ENCODE data around the gene COL9A3.

The COL9A3 gene

DNA sequence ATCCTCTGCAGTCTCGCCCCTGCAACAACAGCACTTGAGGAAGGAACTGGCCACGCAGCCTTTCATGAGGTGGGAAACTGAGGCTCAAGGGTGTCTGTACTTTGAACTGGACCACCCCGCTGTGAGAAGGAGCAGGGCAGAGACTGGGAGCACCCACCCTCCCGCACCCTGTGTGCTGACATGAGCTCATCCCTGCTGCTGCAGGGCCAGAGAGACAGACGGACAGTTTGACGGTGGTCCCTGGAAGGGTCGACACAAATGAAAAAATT lies 37.5 kb upstream of the COL9A3 start:
- DNase-seq, result no peak

GRCh38 chr20:62780204-62780603 lies 36.6 kb upstream of the COL9A3 start:
- no peak for DNase-seq

GRCh38 chr20:62780696-62781095 lies 36.2 kb upstream of the COL9A3 start:
- DNase-seq, result no peak

DNA sequence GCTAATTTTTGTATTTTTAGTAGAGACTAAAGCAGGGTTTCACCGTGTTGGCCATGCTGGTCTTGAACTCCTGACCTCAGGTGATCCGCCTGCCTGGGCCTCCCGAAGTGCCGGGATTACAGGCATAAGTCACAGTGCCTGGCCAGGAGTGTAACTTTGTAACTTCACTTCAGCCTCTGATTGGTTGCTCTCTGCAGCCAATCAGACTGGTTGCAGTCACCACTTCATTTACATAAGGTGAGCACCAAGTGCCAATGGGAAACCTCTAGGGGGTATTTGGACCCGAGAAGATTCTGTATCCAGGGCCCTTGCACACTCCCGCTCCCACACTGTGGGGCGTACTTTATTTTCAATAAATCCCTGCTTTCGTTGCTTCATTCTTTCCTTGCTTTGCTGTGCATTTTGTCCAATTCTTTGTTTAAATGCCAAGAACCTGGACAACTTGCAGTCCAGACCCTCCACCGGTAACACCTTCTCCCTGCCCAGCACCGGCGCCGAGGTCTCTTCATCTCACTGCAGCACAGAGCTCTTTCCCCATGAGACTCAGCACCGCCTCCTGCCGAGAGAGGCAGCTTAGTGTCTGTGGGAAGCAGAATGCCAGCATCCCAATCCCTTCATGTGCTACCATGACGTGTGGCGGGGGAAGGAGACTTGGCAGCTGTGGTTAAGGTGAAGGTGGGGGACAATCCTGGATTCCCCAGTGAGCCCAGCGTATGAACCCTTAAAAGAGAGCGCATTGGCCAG lies 34.5 kb upstream of the COL9A3 start:
- no peak for DNase-seq

GRCh38 chr20:62782893-62783278 lies 34.0 kb upstream of the COL9A3 start:
- no peak for DNase-seq

DNA sequence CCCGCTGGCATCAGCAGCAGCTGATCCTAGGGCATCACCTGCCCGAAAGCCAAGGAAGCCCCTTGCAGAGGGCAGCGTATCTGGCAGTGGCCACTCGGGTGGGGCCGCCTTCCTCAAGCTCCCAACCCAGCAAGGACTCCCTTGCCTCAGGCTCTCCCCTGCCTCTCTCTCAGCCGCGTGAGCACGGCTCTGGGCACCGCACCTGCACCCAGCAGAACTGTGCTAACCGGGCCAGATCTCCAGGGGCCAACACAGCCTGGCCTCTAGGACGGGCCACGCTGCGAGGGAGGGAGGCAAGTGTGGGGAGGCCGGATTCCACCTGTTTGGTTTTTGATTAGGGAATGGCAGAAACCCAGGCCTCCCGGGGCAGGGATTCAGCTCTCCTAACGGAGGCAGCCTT lies 32.4 kb upstream of the COL9A3 start:
- DNase-seq, result no peak

DNA sequence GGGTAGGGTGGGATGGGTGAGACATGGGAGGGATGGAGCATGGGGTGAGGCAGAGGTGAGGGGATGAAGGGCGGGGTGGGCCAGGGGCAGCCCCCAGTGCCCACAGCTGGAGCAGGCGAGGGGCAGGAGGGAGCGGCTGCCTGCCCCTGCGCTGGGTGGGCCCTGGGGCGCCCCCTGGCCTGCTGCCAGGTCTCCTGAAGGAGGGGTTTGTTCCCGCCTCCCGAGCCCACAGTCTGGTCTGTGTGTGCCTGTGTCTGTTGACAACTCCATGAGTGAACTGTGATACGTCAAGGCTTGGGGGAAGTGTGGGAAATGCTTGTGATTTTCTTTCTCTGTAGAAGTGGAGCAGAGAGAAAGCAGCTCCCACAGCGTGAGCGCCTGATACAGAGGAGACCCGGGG lies 31.5 kb upstream of the COL9A3 start:
- DNase-seq, result no peak

DNA sequence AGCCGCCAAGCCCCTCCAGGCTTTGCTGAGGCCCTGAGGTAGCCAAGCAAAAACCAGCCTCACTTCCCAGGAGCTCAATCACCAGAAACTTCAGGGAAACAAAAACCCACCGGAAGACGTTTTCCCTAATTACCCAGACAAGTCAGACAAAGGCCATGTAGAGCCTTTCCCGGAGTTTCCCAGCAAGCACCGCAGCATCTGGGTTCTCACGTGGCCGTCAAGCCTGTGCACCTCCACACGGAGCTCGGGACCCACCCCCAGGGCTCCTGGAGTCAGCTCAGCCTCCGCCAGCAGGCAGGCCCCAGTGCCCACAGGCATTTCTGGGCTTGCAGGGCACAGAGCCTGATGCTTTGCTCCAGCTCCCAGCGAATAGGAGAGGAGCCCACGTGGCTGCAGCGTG lies 30.7 kb upstream of the COL9A3 start:
- DNase-seq, result no peak

GRCh38 chr20:62787321-62787720 lies 29.5 kb upstream of the COL9A3 start:
- DNase-seq, result peak; percentile 78

DNA sequence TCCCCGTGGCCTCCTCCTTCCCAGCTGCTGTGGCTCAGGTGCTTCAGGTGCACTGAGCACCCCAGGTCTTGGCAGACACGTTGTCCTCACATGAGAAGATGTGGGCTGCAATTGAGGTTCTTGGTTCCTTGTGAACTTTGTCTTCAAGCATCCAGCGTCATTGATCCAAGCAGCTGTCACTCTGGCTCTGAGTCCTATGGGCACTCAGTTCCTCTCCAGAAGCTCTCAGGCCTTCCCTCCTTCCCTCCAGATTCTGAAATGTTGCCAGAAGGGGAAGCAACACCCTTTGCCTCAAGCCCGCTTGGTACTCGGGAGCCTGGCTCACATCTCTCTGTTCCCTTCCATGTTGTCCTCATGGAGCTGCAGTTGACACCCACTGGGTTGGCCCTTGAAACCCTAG lies 29.0 kb upstream of the COL9A3 start:
- DNase-seq, result peak; percentile 36

- no peak for DNase-seq
Observed at GRCh38 chr20:62788607-62789006, 28.2 kb upstream of the COL9A3 start.

DNA sequence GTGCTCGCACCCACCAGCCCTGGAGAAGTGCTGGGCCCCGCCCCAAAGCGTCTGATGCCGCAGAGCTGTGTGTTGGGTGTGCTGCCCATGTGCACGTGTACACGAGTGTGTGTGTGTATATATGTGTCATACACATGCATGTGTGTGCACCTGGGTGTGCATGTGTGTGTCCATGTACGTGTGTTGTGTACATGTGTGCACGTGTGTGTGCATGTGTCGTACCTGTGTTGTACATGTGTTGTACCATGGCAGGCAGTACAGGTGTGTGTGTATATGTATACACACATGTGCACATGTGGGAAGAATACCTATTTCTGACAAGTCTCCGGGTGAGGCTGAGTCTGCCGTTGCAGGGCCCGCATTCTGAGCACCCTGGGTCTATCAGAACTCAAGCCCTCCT lies 26.8 kb upstream of the COL9A3 start:
- no peak for DNase-seq

GRCh38 chr20:62791301-62792181 lies 25.3 kb upstream of the COL9A3 start:
- peak; percentile 87 for DNase-seq

DNA sequence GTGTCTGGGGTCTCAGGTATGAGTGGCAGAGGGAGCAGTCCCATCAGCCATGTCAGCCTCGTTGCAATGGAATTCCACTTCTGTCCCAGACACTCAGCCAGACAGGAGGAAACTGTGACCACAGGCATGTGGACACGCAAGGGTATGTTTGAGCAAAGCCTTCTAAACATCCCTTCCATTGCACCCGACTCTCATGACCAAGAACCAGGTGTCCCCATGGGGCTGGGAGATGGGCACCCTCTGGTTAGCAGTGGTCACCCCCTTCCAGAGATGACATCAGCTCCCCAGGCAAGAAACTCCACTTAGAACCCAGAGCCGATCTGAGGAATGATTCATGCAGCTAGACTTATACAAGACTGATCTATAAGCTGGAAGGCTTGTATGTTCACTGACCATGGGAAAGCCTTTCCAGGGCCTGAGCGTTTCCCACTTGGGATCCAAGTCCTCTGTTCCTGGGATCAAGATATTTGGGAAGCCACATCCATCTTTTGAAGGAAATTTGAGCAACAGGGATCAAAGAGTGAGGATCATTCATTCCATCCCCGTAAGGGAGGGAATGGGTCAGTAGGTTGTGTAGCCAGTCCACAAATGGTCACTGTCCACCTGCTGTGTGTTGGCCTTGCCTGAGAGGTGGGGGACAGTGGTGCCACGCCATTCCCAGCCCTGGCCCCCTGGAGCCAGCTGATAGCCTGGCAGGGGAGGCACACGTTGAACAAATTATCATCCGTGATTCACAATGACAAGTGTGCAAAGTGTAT lies 24.5 kb upstream of the COL9A3 start:
- DNase-seq, result no peak

DNA sequence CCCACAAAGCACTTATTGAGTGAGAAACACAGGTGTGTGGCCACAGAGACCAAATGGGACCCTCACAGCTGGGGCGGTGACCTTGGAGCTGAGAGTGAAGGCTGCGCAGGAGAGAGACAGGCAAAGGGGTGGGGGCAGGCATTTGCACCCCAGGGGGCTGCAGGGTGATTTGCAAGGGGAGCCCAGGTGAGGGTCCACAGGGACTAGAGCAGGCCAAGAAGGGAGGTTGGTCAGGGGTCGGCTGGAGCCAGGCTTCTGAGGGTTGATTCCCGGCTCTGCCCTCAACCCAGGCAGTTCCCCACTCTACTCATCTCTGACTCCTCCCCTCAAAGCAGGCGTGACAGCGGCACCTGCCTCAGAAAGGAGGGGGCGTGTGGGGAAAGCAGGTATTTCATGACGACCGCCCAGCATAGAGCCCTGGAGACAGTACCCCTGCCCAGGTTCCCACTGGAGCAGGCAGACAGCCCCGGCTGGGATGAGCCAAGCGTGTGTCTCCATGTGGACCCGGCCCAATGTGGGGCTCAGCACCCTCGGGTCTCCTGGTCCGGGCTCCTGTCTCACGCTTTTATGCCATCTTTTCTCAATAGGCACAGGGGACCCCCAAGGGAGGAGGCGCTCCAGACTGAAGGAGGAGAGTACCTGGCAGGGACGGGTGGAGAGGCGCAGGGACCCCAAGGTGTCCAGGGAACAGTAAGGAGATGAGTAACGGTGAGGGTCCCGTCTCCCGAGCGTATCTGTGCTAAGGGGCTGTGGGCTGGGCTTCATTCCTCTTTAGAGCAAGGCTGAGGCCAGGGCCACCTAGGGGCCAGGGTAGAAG lies 23.7 kb upstream of the COL9A3 start:
- DNase-seq, result no peak

- no peak for DNase-seq
Observed at GRCh38 chr20:62793757-62794006, 23.2 kb upstream of the COL9A3 start.

- DNase-seq, result peak; percentile 95
Observed at GRCh38 chr20:62794007-62794724, 22.7 kb upstream of the COL9A3 start.

DNA sequence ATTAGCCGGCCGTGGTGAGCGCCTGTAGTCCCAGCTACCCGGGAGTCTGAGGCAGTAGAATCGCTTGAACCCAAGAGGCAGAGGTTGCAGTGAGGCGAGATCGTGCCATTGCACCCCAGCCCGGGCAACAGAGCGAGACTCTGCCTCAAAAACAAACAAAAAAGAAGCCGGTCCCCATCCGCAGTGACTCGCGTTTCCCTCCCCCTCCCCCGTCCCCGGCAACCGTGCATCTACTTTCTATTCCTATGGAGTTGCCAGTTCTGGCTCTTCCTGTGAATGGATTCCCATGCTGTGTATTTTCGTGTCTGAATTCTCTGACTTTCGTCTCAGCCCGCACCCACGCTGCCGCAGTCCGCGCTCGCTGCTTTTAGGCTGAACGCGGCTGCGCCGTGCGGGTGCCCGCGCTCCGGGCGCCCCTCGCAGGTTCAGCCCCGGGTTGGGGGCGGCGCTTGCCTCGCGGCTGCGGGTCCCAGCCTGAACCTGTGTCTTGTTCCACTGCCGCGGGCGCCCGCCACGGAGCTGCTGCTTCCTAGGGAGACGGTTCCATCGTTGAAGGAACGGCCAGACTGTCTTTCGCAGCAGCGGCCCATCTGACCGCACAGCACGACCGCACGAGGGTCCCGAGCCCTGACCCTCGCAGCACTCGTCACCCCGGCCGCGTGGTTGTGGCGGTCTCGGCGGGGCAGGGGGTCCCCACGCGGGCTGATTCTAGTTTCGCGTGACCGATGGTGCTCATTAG lies 21.7 kb upstream of the COL9A3 start:
- peak; percentile 61 for DNase-seq

GRCh38 chr20:62796699-62797491 lies 20.0 kb upstream of the COL9A3 start:
- DNase-seq, result no peak

DNA sequence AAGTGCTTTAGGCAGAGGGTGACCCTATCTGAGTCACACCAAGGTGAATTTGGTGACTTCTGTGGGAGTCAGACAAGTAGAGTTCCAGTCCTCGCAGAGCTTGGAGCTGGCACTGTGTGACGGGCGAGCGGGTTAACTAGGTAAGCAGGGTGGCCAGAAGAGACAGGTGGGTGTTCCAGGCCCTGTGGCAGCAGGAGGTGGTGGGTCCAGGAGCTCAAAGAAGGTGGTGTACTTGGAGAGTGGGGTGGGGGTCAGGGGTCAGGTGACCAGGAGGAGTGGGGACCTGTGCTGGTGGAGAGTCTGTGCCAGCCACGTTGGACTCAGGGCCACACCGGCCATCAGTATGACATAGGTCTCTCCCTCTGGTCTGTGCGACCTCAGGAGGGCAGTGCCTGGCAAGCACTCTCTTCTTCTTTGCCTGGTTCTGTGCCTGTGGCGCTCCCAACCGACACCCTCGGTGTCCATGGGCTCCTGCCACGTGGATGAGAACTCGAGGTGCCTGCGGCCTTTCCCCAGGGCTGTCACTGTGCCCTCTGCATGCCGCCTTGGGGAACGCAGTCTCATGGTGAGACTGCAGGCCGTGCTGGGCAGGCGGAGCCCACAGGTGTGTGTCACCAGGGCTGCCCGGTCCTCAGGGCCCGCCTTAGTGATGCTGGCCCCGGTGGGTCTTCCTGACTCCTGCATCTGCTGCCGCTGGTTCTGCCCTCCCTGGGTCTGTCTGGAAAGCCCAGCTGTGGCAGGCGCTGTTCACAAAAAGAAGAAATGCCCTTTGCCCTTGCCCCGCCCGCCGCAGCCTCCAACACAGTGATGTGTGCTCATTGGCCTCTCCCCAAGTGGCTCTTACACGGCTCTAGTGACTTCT lies 18.9 kb upstream of the COL9A3 start:
- peak; percentile 40 for DNase-seq

Data from inflammatory macrophage treated with lipopolysaccharide for 4 hours (primary cell).